ENCODE data around the gene CDT1.

DNA sequence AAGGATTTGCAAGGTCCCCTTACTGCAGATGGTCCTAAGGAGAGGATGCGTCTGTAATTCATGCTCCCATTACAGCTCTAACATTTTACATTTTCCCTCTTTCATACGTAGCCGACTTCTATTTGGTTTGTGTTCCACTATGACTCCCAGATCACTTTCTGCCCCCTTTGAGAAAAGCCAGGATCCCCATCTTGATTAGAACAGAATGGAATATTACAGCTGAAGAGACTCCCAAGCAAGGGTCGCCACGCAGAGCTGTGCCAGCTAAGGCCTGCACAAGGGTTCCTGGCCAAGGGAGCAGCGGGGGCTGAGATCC, 3.4 kb upstream of the CDT1 start:
- TF ChIP-seq, protein P1, sequence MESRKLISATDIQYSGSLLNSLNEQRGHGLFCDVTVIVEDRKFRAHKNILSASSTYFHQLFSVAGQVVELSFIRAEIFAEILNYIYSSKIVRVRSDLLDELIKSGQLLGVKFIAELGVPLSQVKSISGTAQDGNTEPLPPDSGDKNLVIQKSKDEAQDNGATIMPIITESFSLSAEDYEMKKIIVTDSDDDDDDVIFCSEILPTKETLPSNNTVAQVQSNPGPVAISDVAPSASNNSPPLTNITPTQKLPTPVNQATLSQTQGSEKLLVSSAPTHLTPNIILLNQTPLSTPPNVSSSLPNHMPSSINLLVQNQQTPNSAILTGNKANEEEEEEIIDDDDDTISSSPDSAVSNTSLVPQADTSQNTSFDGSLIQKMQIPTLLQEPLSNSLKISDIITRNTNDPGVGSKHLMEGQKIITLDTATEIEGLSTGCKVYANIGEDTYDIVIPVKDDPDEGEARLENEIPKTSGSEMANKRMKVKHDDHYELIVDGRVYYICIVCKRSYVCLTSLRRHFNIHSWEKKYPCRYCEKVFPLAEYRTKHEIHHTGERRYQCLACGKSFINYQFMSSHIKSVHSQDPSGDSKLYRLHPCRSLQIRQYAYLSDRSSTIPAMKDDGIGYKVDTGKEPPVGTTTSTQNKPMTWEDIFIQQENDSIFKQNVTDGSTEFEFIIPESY (IDR thresholded peaks at IDR 0.05; ENCODE audit: borderline replicate concordance, low read depth) = no peak
- TF ChIP-seq, protein P2, sequence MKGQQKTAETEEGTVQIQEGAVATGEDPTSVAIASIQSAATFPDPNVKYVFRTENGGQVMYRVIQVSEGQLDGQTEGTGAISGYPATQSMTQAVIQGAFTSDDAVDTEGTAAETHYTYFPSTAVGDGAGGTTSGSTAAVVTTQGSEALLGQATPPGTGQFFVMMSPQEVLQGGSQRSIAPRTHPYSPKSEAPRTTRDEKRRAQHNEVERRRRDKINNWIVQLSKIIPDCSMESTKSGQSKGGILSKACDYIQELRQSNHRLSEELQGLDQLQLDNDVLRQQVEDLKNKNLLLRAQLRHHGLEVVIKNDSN (IDR thresholded peaks at IDR 0.05; ENCODE audit: borderline replicate concordance, low read depth) = no peak
- TF ChIP-seq, protein P3, sequence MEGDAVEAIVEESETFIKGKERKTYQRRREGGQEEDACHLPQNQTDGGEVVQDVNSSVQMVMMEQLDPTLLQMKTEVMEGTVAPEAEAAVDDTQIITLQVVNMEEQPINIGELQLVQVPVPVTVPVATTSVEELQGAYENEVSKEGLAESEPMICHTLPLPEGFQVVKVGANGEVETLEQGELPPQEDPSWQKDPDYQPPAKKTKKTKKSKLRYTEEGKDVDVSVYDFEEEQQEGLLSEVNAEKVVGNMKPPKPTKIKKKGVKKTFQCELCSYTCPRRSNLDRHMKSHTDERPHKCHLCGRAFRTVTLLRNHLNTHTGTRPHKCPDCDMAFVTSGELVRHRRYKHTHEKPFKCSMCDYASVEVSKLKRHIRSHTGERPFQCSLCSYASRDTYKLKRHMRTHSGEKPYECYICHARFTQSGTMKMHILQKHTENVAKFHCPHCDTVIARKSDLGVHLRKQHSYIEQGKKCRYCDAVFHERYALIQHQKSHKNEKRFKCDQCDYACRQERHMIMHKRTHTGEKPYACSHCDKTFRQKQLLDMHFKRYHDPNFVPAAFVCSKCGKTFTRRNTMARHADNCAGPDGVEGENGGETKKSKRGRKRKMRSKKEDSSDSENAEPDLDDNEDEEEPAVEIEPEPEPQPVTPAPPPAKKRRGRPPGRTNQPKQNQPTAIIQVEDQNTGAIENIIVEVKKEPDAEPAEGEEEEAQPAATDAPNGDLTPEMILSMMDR (IDR thresholded peaks at IDR 0.05) = no peak
- no peak for TF ChIP-seq TCF12 (IDR thresholded peaks at IDR 0.05)
- TF ChIP-seq SMC3 (IDR thresholded peaks at IDR 0.05; ENCODE audit: low read depth, low read length) = no peak
- no peak for TF ChIP-seq POLR2AphosphoS5 (IDR thresholded peaks at IDR 0.05; ENCODE audit: low read depth, low read length)
- TF ChIP-seq YY1 (IDR thresholded peaks at IDR 0.05; ENCODE audit: low read depth) = no peak
- no peak for TF ChIP-seq MAX (IDR thresholded peaks at IDR 0.05; ENCODE audit: low read depth)
- no peak for TF ChIP-seq EP300 (IDR thresholded peaks at IDR 0.05; ENCODE audit: borderline replicate concordance in 1 of 2, low read depth in 1 of 2, low read length in 1 of 2)
- no peak for TF ChIP-seq USF2 (IDR thresholded peaks at IDR 0.05; ENCODE audit: borderline replicate concordance, low read depth, low read length)
- TF ChIP-seq SIN3A (IDR thresholded peaks at IDR 0.05; ENCODE audit: borderline replicate concordance, low read depth, low read length) = no peak
- no peak for TF ChIP-seq EZH2phosphoT487 (IDR thresholded peaks at IDR 0.05; ENCODE audit: borderline replicate concordance, low read depth)

Data from SK-N-SH (cell line).